COLO668 (cell line): Measurements from ENCODE around the gene RNASE1.
"Not testable (repeated sequence)": the region's sequence is repeated elsewhere in the genome, so short reads cannot be mapped to it uniquely, and the experiment has no call there.

Experiments used
- DNase-seq: peaks from one replicate; lab custom pipeline; 2025; ENCODE audit not compliant: unreplicated experiment; lab: John Stamatoyannopoulos, UW

RNASE1 gene

DNA sequence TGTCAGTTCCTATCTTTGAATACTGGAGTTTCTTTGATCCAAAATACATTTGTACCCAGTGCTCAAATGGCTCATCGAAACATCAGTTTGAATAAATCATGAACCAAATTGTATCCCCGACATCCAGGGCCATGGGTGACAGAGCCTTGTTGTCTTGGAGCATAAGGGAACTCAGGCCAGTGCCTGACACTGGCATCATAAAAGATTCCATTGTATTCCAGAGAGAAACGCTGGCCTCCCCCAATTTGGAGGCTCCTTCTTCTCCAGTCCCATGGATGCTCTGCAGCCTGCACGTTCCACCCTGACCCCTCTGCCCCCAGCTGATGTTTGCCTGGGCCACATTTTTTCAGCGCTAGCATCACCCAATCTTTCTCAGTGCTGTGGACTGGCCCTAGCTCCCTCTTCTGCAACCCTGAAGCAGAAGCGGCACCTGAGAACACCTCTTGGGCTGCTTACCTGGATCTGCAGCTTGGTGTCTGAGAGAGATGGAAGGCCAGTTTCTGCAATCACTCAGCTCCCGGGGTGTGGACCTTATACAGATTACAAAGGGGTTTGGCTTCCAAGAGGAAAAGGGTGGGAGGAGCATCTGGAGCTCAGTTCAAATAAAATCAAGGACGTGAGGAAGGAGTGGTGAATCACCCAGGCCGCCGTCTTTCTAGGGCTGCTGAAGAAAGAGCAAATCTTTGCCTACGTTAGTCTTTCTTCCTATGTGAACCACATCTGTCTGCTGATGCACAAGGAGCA is at the start of gene RNASE1:
Gene RNASE1, minus strand, starts transcription at position 504 of the 744 bp plus-strand sequence. CDS start 776 bp downstream, outside the sequence.
- DNase-seq: no peak

DNA sequence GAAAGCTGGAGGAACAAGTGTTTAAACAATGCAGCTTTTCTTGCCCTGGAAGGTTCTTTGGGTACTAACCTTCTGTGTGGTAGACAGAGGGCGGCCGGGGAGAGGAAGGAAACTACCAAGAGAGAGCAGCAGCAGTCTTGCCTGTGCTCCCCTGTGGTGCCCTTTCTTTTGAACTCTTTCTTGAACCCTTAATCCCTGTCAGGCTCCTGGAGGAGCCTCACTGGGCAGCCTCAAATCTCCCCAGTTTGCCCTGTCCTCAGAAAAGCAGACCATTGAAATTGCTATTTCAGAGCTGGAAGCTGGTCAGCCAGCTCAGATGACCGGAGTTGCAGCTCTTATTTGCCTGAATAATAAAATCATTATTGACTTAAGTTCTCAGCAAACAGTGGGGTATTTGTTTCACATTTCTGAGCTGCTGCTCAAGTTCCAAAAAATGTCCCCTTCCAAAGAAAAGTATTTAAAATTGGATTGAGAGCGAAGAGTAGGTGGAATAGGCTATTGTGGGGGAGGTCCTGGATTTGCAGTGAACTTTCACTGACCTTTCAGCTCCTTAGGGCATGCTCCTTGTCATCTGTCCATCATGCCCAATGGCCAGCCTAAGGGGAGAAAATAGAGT is 46.4 kb upstream of the RNASE1 start:
- DNase-seq: no peak

- no peak for DNase-seq
Observed at GRCh38 chr14:20848316-20848954, 45.8 kb upstream of the RNASE1 start.

DNA sequence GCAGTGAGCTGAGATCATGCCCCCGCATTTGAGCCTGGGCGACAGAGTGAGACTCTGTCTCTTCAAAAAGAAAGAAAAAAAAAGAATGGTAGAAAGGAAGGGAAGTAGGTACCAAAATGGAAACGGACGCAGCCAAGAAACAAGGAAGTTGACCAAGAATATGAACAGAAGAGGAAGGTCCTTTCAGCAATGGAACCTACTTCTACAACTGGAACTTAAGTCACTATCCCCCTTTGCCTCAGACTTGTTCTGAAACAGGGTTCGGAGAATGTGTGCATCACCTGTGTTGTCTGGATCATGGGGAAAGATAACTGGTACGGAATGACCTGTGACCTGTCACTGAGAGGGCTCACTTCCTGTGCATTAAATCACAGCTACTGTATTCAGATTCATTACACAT is 43.9 kb upstream of the RNASE1 start:
- DNase-seq: no peak

DNA sequence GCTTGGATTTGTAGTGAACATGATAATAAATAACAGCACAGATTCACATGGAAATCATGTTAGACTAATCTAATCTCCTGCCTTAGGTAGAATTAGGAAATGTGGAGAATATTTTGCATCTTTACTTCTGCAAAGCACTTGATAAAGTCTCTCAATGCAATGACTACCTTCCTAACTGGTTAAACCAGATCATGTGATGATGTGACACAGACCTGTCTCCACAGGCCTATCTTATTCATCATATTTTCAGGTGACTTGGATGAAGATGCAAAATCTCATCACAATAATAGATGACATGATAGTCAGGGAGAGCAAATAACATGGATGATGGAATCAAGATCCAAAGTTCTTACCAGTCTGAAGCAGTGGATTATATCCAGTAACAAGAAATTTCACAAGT is 38.5 kb upstream of the RNASE1 start:
- DNase-seq: no peak

GRCh38 chr14:20837831-20838230 is 35.2 kb upstream of the RNASE1 start:
- DNase-seq: no peak

GRCh38 chr14:20836668-20837338 is 34.2 kb upstream of the RNASE1 start:
- no peak for DNase-seq

- no peak for DNase-seq
Observed at GRCh38 chr14:20834899-20835298, 32.3 kb upstream of the RNASE1 start.

- DNase-seq: no peak
Observed at GRCh38 chr14:20830831-20831230, 28.2 kb upstream of the RNASE1 start.

DNA sequence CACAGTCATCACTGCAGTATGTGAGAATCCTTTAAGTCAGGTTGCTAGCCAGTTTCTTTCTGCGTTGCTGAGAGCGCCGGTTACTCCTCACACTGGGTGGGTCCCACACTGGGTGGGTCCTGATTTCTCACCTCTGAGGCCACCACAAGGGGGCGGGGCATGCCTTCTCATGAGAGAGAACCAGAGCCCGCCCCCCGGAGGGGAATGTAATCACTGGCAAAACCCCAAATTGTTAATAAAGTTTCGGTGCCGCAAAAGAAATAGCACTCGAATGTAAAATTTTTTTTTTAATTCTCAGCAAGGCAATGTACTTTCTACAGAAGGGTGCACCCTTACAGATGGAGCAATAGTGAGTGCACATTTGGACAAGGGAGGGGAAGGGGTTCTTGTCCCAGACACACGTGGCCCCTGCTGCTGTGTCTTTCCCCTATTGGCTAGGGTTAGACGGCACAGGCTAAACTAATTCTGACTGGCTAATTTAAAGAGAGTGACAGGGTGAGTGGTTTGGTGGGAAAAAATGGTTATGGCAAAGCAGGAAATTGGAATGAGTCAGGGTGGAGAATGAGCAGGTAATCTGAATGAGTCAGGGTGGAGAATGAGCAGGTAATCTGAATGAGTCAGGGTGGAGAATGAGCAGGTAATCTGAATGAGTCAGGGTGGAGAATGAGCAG is 25.5 kb upstream of the RNASE1 start:
- DNase-seq: not testable (repeated sequence)

GRCh38 chr14:20827326-20827725 is 24.7 kb upstream of the RNASE1 start:
- DNase-seq: no peak

GRCh38 chr14:20826666-20827065 is 24.0 kb upstream of the RNASE1 start:
- DNase-seq: not testable (repeated sequence)

- no peak for DNase-seq
Observed at GRCh38 chr14:20823859-20824258, 21.2 kb upstream of the RNASE1 start.

GRCh38 chr14:20821521-20822108 is 19.0 kb upstream of the RNASE1 start:
- not testable (repeated sequence) for DNase-seq

GRCh38 chr14:20820063-20820904 is 17.6 kb upstream of the RNASE1 start:
- DNase-seq: no peak

- no peak for DNase-seq
Observed at GRCh38 chr14:20818861-20819260, 16.2 kb upstream of the RNASE1 start.

DNA sequence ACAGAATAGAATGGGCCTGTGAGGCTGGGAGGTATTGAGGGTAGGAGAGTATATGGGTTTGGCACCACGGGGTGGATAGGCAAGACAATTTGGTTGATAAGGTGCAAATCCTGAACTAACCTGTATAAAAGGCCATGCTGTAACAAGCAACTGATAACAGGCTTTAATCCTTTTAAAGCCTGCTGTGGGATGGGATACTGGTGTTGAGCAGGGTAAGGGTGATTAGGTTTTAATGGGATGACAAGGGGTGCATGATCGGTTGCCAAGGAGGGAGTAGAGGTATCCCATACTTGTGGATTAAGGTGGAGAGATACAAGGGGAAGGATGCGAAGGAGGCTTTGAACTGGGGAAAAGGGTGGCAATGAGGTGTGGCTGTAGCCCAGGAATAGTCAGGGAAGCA is 13.3 kb upstream of the RNASE1 start:
- not testable (repeated sequence) for DNase-seq

- DNase-seq: no peak
Observed at GRCh38 chr14:20811986-20812975, 9.6 kb upstream of the RNASE1 start.

- no peak for DNase-seq
Observed at GRCh38 chr14:20809917-20810316, 7.3 kb upstream of the RNASE1 start.
